COLO829 (cell line): ENCODE data around the gene LSM10.

Experiments used
- DNase-seq: peaks from one replicate; pipeline ENCODE4 v3.0.0; 2012; ENCODE audit warnings: low spot score

LSM10 gene

GRCh38 chr1:36408479-36408878 is 10.8 kb upstream of the LSM10 start:
- DNase-seq, result no peak

- no peak for DNase-seq
These were observed 8.7 kb upstream of the LSM10 start for GRCh38 chr1:36406440-36406839.

GRCh38 chr1:36402504-36402890 is 4.8 kb upstream of the LSM10 start:
- DNase-seq, result no peak

- no peak for DNase-seq
These were observed 4.1 kb upstream of the LSM10 start for GRCh38 chr1:36401602-36402503.

GRCh38 chr1:36400825-36401601 is 3.3 kb upstream of the LSM10 start:
- DNase-seq, result peak; percentile 77

GRCh38 chr1:36400514-36400824 is 2.8 kb upstream of the LSM10 start:
- no peak for DNase-seq

DNA sequence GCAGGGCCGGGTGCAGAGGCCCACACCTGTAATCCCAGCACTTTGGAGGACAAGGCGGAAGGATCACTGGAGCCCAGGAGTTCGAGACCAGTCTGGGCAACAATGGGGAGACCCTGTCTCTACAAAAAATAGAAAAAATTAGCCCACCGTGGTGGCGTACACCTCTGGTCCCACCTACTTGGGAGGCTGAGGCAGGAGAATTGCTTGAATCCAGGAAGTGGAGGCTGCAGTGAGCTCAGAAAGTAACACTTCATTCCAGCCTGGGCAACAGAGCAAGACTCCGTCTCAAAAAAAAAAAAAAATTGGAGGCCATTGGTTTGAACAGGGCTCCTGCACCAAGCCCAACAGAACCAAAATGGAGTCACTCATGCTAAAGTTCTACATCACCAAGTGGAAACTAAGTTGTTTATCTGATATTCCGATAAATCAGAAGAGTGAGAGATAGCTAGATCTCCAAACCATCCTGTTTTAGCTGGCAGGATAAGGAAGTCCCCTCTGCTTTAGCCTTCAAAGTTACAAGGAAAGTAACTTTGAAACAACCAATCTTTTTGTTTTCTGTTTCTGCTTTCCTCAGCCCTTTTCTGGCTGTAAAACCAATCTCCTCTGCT is 766 bp upstream of the LSM10 start:
- DNase-seq, result no peak

DNA sequence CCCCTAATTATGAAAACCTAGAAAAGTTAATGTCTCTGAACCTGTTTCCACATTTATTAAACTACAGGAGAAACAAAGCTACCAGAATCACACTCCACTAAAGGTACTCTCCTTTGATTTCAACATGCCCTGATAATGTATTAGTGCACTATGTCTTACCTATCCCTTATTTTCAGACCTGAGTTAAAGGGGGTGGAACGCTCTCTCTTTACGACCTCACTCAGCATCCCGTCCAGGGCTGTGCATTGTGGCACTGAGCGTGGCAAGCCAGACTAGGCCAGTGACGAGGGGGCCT is 678 bp downstream of the LSM10 start:
- no peak for DNase-seq

DNA sequence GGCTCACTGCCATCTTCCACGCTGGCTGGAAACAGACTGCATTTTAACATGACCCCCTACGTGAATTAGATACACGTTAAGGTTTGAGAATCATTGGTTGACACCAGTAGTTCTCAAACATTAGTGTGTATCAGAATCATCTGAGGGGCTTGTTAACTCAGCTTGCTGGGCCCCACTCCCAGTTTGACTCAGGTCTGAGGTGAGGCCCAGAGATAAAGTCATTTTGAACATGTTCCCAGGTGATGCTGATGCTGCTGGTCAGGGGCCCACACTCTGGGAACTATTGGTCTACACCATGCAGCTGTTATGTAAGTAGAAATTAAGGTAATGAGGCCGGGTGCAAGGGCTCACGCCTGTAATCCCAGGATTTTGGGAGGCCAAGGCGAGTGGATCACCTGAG is 1.3 kb downstream of the LSM10 start:
- DNase-seq, result no peak

DNA sequence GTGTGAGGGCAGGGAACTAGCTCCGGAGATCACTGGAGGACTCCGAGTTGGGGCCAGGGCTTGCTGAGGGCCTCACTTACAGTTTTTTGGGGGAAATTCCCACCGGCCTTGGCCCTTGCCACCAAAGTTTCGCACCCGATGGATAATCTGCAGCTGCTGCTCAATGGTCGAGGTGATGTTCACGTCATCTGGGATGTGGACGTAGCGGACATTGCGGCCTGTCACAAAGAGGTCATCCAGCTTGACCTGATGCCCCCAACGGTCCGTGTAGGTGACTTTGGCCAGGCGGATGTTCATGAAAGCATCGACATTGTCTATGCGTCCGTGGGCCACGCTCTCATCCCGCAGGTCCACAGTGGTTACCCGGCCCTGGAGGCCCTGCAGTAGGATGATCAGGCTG is 4.0 kb downstream of the LSM10 start:
- no peak for DNase-seq

DNA sequence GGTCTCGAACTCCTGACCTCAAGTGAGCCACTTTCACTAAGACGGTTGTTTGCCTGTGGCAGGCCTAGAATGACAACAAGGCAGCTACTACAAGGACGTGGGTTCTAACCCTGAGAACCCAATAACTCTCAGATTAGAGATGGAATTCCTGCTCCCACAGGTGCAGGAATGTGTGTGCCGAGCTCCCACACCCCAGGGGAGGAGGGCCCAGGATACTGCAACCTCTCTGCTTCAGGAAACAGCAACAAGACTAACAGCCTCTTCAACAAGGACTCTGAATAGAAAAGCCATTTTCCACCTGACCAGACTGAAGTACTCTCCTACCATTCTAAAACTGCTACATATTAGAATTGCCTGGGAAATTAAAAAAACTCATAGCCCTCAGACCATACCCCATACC is 4.9 kb downstream of the LSM10 start:
- DNase-seq, result no peak

GRCh38 chr1:36391271-36391670 is 6.4 kb downstream of the LSM10 start:
- DNase-seq, result no peak

- no peak for DNase-seq
These were observed 7.3 kb downstream of the LSM10 start for GRCh38 chr1:36390411-36390810.

DNA sequence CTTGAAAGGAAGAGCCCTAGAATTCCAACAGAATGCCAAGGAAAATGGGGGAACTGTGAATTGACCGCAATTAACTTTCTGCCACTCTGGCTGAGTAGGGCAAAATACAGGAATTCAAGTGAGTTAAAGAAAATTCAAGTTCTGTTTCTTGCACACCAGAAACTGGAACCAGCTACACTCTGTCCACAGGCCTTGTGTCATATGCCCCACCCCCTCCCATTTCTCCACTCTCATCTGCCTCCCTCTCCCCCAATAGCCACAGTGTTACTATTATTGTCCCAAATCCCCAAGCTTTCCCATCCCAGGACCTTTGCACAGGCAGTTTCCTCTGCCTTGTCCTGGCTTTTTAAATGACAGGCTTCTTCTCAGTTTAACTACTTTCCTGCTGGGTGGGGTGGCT is 7.7 kb downstream of the LSM10 start:
- DNase-seq, result no peak

DNA sequence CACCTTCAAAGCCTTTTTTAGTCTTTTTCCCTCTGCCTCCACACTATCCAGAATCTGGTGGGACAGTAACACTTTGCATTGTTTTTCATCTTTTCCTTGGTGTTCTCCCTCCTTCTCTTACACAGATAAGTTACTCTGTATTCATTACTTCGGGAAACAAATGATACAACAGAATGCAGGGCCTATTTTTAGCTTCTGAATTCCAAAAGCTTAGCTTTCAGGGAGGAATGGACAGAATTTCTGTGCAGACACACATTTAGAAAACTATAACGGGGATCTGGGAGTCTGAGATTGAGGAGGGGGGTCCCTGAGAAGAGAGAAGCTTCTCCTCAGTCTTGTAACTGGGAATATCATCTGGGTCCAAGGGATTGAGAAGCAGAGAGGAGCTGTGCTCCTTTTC is 8.4 kb downstream of the LSM10 start:
- no peak for DNase-seq

- no peak for DNase-seq
These were observed 10.4 kb downstream of the LSM10 start for GRCh38 chr1:36387141-36387949.

- peak; percentile 97 for DNase-seq
These were observed 11.2 kb downstream of the LSM10 start for GRCh38 chr1:36386265-36387140.

DNA sequence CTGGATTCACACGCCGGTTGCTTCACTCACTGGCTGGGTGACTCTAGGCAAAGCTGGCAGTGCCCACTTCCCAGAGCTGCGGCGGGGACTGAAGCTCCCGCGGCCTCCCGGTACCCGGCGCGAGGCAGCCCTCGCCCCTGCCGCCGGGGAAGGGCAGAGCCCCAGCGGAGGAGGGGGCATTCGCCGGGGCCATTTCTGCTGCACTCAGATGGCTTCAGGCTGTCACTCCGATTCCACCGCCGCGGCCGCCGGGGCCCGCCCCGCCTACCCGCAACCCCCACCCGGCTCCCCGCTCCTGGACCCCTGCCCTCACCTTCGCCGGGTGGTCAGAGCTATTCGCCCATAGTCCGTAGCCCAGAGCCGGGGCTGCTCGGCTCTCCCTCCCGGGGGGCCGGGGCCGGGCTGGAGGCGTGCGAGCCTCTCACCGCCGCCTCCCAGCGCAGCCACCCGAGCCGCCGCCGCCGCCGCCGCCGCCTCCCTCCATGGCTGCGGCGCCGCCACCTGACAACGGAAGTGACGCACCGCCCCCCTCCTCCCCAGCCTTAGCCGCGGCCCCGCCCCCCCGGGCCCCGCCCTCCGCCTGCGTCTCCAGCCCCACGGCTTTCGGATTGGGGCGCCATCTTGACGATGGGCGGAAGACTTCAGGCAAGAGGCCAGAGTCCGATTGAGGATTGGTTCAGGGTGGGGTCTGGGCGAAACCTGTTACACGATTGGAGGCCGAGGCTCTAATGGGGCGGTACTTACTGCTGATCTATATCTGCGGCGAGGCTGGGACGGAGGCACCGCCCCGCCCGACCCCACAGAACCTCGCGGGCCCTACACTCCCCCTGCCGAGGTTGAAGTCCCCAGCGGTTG is 12.1 kb downstream of the LSM10 start, which contains the start of gene STK40:
STK40 (minus strand) TSS at position 515 of the 855 bp plus-strand sequence. CDS start 24,592 bp downstream, outside the sequence.
- peak; percentile 92 for DNase-seq

GRCh38 chr1:36384542-36385409 is 12.9 kb downstream of the LSM10 start:
- no peak for DNase-seq
